ENCODE data around the gene APOA5. TPM values are rescaled to one million over a fixed set of nuclear protein-coding genes. Genes with fewer than 3 reads are reported as not detected.

The APOA5 gene
- total and polyA plus RNA-seq, 2 of the 8 experiments (the other 6 are each of a cell fraction or from before 2014, with no cell fraction given), result 0.08 to 0.15 TPM

DNA sequence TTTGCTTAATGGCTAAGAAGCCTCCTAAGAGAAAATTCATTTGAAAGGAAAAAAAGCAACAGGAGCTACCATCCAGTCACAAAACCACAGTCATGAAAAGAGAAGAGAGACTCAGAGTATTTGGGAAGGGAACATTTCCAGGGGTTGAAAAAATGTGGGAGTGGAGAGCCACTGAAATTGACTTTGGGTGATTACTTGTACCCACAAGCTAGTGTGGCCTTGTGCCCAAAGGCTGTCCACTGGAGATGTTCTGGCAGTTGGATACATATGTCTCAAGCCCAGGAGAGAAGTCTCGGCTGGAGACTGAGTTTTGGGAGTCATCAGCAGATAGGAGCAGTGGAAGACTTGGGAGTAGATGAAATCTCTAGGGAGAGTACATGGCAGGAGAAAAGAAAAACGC lies 3.2 kb upstream of the APOA5 start:
- no peak overlapping the region for H4K5ac ChIP-seq (ENCODE audit: insufficient read length, low read depth, low read length)
- H2BK120ac ChIP-seq (replicated peaks; ENCODE audit: low read depth, low read length), result no peak overlapping the region
- H3K36me3 ChIP-seq (ENCODE audit: control insufficient read depth in 2 of 4, insufficient read depth in 4 of 4, low read length in 3 of 4), result no peaks in the 10 kb centered on the region
- no peaks in the 10 kb centered on the region for H3K9me3 ChIP-seq (ENCODE audit: insufficient read depth in 2 of 2, low read depth in 1 of 2, low read length in 1 of 2)
- H3K4me3 ChIP-seq (ENCODE audit: extremely low read depth in 1 of 4, insufficient read depth in 2 of 4, low read depth in 3 of 4, low read length in 4 of 4), result no peak overlapping the region
- H3K79me1 ChIP-seq (ENCODE audit: low read depth, low read length), result no peaks in the 10 kb centered on the region
- H2BK5ac ChIP-seq (ENCODE audit: low read depth, low read length), result no peak overlapping the region
- no peak overlapping the region for H3K9ac ChIP-seq (replicated peaks in 1 of 4; ENCODE audit: extremely low read depth in 1 of 4, low read depth in 3 of 4, low read length in 3 of 4)
- H2AFZ ChIP-seq (ENCODE audit: low read length), result no peak overlapping the region
- DNase-seq (ENCODE audit: low read depth in 1 of 2, low spot score in 2 of 2) (no peak), FAIRE-seq (no peak)
- H2BK15ac ChIP-seq (ENCODE audit: low read length), result no peak overlapping the region
- ChIA-PET POLR2A (ENCODE audit: partially characterized antibody) (interaction anchor here (1.0 kb wide), 1 partner anchor 299 kb away, joined by 3 read pairs; no protein-coding TSS in a partner anchor), CTCF (ENCODE audit: partially characterized antibody) (interaction anchor here (0.7 to 12.1 kb wide), 5 partner anchors 8 to 344 kb away, joined by 3 to 237 read pairs (median 3); partner anchors contain the start of genes APOA1 and APOC3)
- H2BK20ac ChIP-seq (ENCODE audit: low read length), result no peak overlapping the region
- H4K8ac ChIP-seq (ENCODE audit: extremely low read depth, insufficient read depth, low read length), result no peak overlapping the region
- peaks cover 2 to 5% (median 4%) of the 10 kb centered on the region in 4 experiments; a peak in 5 of 7 replicates for H3K4me1 ChIP-seq (replicated peaks in 1 of 4; ENCODE audit: control insufficient read depth in 3 of 4, insufficient read depth in 4 of 4, low read length in 3 of 4)
- H3K27me3 ChIP-seq (replicated peaks in 1 of 4; ENCODE audit: control insufficient read depth in 3 of 4, extremely low read depth in 1 of 4, insufficient read depth in 3 of 4, low read length in 3 of 4), result peaks cover 0 to 6% (median 3%) of the 10 kb centered on the region in 4 experiments; a peak in 4 of 7 replicates
- H4K20me1 ChIP-seq (replicated peaks in 1 of 2; ENCODE audit: control insufficient read depth in 1 of 2, insufficient read depth in 2 of 2, low read length in 2 of 2), result no peaks in the 10 kb centered on the region
- no peak overlapping the region for H3K27ac ChIP-seq (ENCODE audit: low read depth, low read length)
- no peak overlapping the region for H3K4ac ChIP-seq (replicated peaks; ENCODE audit: insufficient read length, low read depth, low read length)
- H3K23ac ChIP-seq (ENCODE audit: insufficient read length), result no peak overlapping the region
- H3K56ac ChIP-seq (replicated peaks; ENCODE audit: insufficient read length, low read depth, low read length), result no peak overlapping the region
- no peak overlapping the region for H2BK12ac ChIP-seq (ENCODE audit: low read depth, low read length)
- no peak overlapping the region for H4K91ac ChIP-seq (replicated peaks; ENCODE audit: insufficient read length, low read length)
- H3K23me2 ChIP-seq (ENCODE audit: low read depth, low read length), result no peaks in the 10 kb centered on the region
- no peak overlapping the region for H3K18ac ChIP-seq (ENCODE audit: extremely low read depth, low read length)
- no peak overlapping the region for H3K4me2 ChIP-seq (ENCODE audit: insufficient read depth in 1 of 2, low read depth in 2 of 2, low read length in 2 of 2)
- H2AK5ac ChIP-seq (ENCODE audit: low read depth, low read length), result no peak overlapping the region
- WGBS, 2 experiments (ENCODE audit: extremely low coverage in 1 of 2, insufficient coverage in 1 of 2, insufficient read length in 1 of 2, insufficient replicate concordance in 2 of 2, low coverage in 1 of 2, low lambda C conversion rate in 2 of 2, missing lambda C conversion rate in 1 of 2), result 82% methylated on average over 2 of the region's 2 CpGs; no CpG with 5 or more reads in 1 of the 2 experiments
- H3K79me2 ChIP-seq (ENCODE audit: control insufficient read depth in 1 of 2, insufficient read depth in 2 of 2, low read length in 2 of 2), result no peaks in the 10 kb centered on the region
- no peak overlapping the region for H3K14ac ChIP-seq (ENCODE audit: insufficient read length)
- TF ChIP-seq SUZ12 (IDR thresholded peaks at IDR 0.05; ENCODE audit: low read length), result no peak
- no peak for TF ChIP-seq EZH2 (IDR thresholded peaks at IDR 0.05; ENCODE audit: low read depth, low read length, severe bottlenecking)
- TF ChIP-seq, protein P1, sequence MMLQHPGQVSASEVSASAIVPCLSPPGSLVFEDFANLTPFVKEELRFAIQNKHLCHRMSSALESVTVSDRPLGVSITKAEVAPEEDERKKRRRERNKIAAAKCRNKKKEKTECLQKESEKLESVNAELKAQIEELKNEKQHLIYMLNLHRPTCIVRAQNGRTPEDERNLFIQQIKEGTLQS (IDR thresholded peaks at IDR 0.05; ENCODE audit: insufficient read depth, low read depth, low read length), result no peak
- no peak for TF ChIP-seq HDAC6 (IDR thresholded peaks at IDR 0.05; ENCODE audit: low read depth, low read length)
- TF ChIP-seq FOSL1 (IDR thresholded peaks at IDR 0.05; ENCODE audit: insufficient read depth, low read depth, low read length), result no peak
- no peak for TF ChIP-seq TBP (IDR thresholded peaks at IDR 0.05; ENCODE audit: low read depth, low read length)
- TF ChIP-seq GABPA (IDR thresholded peaks at IDR 0.05; ENCODE audit: borderline replicate concordance, insufficient read depth, low read length), result no peak
- TF ChIP-seq EGR1 (IDR thresholded peaks at IDR 0.05; ENCODE audit: borderline replicate concordance, low read depth, low read length), result no peak
- TF ChIP-seq CHD1 (IDR thresholded peaks at IDR 0.05; ENCODE audit: low read depth, low read length), result no peak
- no peak for TF ChIP-seq HDAC2 (IDR thresholded peaks at IDR 0.05; ENCODE audit: borderline replicate concordance in 1 of 2, low read depth in 2 of 2, low read length in 2 of 2)

All from H1 (cell line).